ENCODE results near the gene VAT1.
"Not testable (repeated sequence)": the region's sequence is repeated elsewhere in the genome, so short reads cannot be mapped to it uniquely, and the experiment has no call there.

The VAT1 gene

DNA sequence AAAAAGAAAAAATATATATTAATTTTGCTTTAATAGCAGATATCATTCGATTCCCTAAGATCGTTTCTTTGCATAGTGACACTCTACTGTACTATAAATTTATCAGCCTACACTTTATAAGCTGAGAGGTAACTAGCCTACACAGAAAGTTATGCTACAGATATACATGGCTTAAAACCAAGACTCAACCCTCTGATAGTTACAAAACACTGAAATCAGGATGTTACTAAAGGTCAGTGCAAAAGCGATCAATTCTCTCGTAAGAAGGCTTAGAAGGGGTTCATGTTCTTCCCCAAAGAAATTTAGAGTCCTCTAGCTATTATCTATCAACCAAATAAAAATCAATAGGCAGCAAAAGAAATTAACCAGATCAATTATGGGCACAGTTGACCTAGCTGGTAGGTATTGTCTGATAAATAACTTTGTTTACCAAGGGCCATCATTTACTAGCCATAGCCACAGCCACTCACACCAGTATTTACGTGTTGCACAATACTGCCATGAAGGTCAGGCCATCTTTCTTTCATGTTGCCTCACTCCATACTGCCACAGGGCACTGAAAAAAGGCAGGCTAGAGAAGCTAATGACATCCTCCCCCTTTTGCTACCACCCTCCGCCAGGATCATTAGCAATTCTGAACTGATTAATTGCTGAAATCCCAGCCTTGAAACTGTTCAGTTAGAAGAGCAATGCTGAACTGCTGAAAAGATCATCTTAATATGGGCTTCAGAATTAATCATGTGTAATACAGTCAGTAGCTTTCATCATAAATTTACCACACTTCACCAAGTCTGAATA, 46.6 kb upstream of the VAT1 start:
- no peaks in the 10 kb centered on the region for H3K79me1 ChIP-seq (replicated peaks; ENCODE audit: low read length, poor library complexity, severe bottlenecking)
- no peaks in the 10 kb centered on the region for H3K4me1 ChIP-seq (ENCODE audit: control insufficient read depth, insufficient read depth, low read depth, low read length)
- H2AFZ ChIP-seq (ENCODE audit: low read depth, low read length) = no peak overlapping the region
- WGBS = 98% methylated on average over 6 of the region's 6 CpGs
- no peak overlapping the region for H3K23ac ChIP-seq (ENCODE audit: low read length in 2 of 2)
- no peak overlapping the region for H2BK5ac ChIP-seq (ENCODE audit: low read depth, low read length, poor library complexity, severe bottlenecking)
- H3K9me3 ChIP-seq (ENCODE audit: control insufficient read depth, low read length) = no peaks in the 10 kb centered on the region
- H2BK120ac ChIP-seq (ENCODE audit: low read depth, low read length) = no peak overlapping the region
- no peak overlapping the region for H3K9ac ChIP-seq (ENCODE audit: low read length)
- no peak overlapping the region for H3K18ac ChIP-seq (ENCODE audit: low read depth in 1 of 2, low read length in 2 of 2)
- no peak overlapping the region for H4K91ac ChIP-seq (ENCODE audit: low read length)
- no peaks in the 10 kb centered on the region for H3K27me3 ChIP-seq (ENCODE audit: control insufficient read depth in 1 of 2, insufficient read depth in 1 of 2, low read length in 2 of 2)
- peak; percentile 59 for DNase-seq
- H3K4ac ChIP-seq (ENCODE audit: low read depth in 1 of 2, low read length in 2 of 2) = no peak overlapping the region
- no peak overlapping the region for H3K14ac ChIP-seq (ENCODE audit: low read length in 2 of 2)
- H2BK12ac ChIP-seq (ENCODE audit: low read length in 2 of 2) = no peak overlapping the region
- H2AK5ac ChIP-seq (ENCODE audit: low read length, severe bottlenecking) = no peak overlapping the region
- no peaks in the 10 kb centered on the region for H3K36me3 ChIP-seq (ENCODE audit: control insufficient read depth in 1 of 2, insufficient read depth in 2 of 2, low read depth in 1 of 2, low read length in 2 of 2)
- no peak overlapping the region for H2BK15ac ChIP-seq (ENCODE audit: low read depth, poor library complexity, severe bottlenecking)
- H3K4me3 ChIP-seq (ENCODE audit: insufficient read depth in 1 of 2, low read depth in 1 of 2, low read length in 2 of 2) = no peak overlapping the region
- H3K4me2 ChIP-seq (ENCODE audit: low read length, poor library complexity, severe bottlenecking) = no peak overlapping the region
- H4K8ac ChIP-seq (ENCODE audit: low read length) = no peak overlapping the region
- H3K27ac ChIP-seq (ENCODE audit: low read length, poor library complexity, severe bottlenecking) = no peak overlapping the region

DNA sequence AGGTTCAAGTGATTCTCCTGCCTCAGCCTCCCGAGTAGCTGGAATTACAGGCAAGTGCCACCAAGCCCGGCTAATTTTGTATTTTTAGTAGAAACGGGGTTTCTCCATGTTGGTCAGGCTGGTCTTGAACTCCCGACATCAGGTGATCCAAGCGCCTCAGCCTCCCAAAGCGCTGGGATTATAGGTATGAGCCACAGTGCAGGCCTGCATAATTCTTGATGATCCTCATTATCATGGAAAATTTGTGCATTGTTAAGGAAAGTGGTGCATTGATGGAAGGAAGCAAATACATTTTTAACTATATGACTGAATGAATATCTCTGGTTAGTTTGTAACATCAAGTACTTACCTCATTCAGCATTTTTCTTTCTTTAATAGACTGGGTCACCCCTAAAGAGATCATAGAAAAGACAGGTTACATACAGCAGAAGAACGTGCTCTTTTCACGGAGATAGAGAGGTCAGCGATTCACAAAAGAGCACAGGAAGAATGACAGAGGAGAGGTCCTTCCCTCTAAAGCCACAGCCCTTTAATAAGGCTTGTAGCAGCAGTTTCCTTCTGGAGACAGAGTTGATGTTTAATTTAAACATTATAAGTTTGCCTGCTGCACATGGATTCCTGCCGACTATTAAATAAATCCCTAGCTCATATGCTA, 40.9 kb upstream of the VAT1 start:
- H2BK120ac ChIP-seq (ENCODE audit: low read depth, low read length) = no peak overlapping the region
- DNase-seq = no peak

DNA sequence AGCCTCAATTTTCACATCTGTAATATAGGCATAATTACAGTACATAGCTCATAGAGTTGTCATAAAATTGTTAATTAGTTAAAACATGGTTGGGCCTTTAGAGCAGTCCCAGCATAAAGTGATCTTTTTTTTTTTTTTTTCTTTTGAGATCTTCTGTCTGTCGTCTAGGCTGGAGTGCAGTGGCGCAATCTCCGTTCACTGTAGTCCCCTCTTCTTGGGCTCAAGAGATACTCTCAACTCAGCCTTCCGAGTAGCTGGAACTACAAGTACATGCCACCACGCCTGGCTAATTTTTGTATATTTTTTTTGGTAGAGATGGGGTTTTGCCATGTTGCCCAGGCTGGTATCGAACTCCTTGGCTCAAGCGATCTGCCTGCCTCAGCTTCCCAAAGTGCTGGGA, 33.9 kb upstream of the VAT1 start:
- 95% methylated on average over 7 of the region's 7 CpGs for WGBS
- Histone ChIP-seq H2BK5ac (ENCODE audit: low read depth, low read length, poor library complexity, severe bottlenecking) (no peak overlapping the region), H2AK5ac (ENCODE audit: low read length, severe bottlenecking) (no peak overlapping the region), H2BK120ac (ENCODE audit: low read depth, low read length) (no peak overlapping the region), H3K9me3 (ENCODE audit: control insufficient read depth, low read length) (no peaks in the 10 kb centered on the region), H4K91ac (ENCODE audit: low read length) (no peak overlapping the region), H3K4me3 (ENCODE audit: insufficient read depth in 1 of 2, low read depth in 1 of 2, low read length in 2 of 2) (no peak overlapping the region), H2BK12ac (ENCODE audit: low read length in 2 of 2) (no peak overlapping the region), H3K14ac (ENCODE audit: low read length in 2 of 2) (no peak overlapping the region), H3K9ac (ENCODE audit: low read length) (no peak overlapping the region), H3K23ac (ENCODE audit: low read length in 2 of 2) (no peak overlapping the region), H3K36me3 (ENCODE audit: control insufficient read depth in 1 of 2, insufficient read depth in 2 of 2, low read depth in 1 of 2, low read length in 2 of 2) (peaks cover 0 to 6% of the 10 kb centered on the region in 2 experiments), H3K27ac (ENCODE audit: low read length, poor library complexity, severe bottlenecking) (no peak overlapping the region), H3K4me2 (ENCODE audit: low read length, poor library complexity, severe bottlenecking) (no peak overlapping the region), H3K27me3 (ENCODE audit: control insufficient read depth in 1 of 2, insufficient read depth in 1 of 2, low read length in 2 of 2) (no peaks in the 10 kb centered on the region), H3K4me1 (ENCODE audit: control insufficient read depth, insufficient read depth, low read depth, low read length) (no peaks in the 10 kb centered on the region), H2BK15ac (ENCODE audit: low read depth, poor library complexity, severe bottlenecking) (no peak overlapping the region), H3K18ac (ENCODE audit: low read depth in 1 of 2, low read length in 2 of 2) (no peak overlapping the region), H3K4ac (ENCODE audit: low read depth in 1 of 2, low read length in 2 of 2) (no peak overlapping the region), H4K8ac (ENCODE audit: low read length) (no peak overlapping the region), H3K79me1 (replicated peaks; ENCODE audit: low read length, poor library complexity, severe bottlenecking) (no peaks in the 10 kb centered on the region), H2AFZ (ENCODE audit: low read depth, low read length) (no peak overlapping the region)
- DNase-seq = no peak

More for the DNA sequence above, 40.9 kb upstream of the VAT1 start:
- no peaks in the 10 kb centered on the region for H3K36me3 ChIP-seq (ENCODE audit: control insufficient read depth in 1 of 2, insufficient read depth in 2 of 2, low read depth in 1 of 2, low read length in 2 of 2)
- no peak overlapping the region for H4K8ac ChIP-seq (ENCODE audit: low read length)
- no peaks in the 10 kb centered on the region for H3K9me3 ChIP-seq (ENCODE audit: control insufficient read depth, low read length)
- H3K4ac ChIP-seq (ENCODE audit: low read depth in 1 of 2, low read length in 2 of 2) = no peak overlapping the region
- H3K79me1 ChIP-seq (replicated peaks; ENCODE audit: low read length, poor library complexity, severe bottlenecking) = no peaks in the 10 kb centered on the region
- no peak overlapping the region for H3K18ac ChIP-seq (ENCODE audit: low read depth in 1 of 2, low read length in 2 of 2)
- H2AFZ ChIP-seq (ENCODE audit: low read depth, low read length) = no peak overlapping the region
- H2BK5ac ChIP-seq (ENCODE audit: low read depth, low read length, poor library complexity, severe bottlenecking) = no peak overlapping the region
- no peak overlapping the region for H3K14ac ChIP-seq (ENCODE audit: low read length in 2 of 2)
- H3K4me2 ChIP-seq (ENCODE audit: low read length, poor library complexity, severe bottlenecking) = no peak overlapping the region
- H2BK15ac ChIP-seq (ENCODE audit: low read depth, poor library complexity, severe bottlenecking) = no peak overlapping the region
- no peaks in the 10 kb centered on the region for H3K4me1 ChIP-seq (ENCODE audit: control insufficient read depth, insufficient read depth, low read depth, low read length)
- H3K9ac ChIP-seq (ENCODE audit: low read length) = no peak overlapping the region
- WGBS = 97% methylated on average over 9 of the region's 10 CpGs
- H3K4me3 ChIP-seq (ENCODE audit: insufficient read depth in 1 of 2, low read depth in 1 of 2, low read length in 2 of 2) = no peak overlapping the region
- no peak overlapping the region for H3K23ac ChIP-seq (ENCODE audit: low read length in 2 of 2)
- no peak overlapping the region for H2AK5ac ChIP-seq (ENCODE audit: low read length, severe bottlenecking)
- no peak overlapping the region for H3K27ac ChIP-seq (ENCODE audit: low read length, poor library complexity, severe bottlenecking)
- H4K91ac ChIP-seq (ENCODE audit: low read length) = no peak overlapping the region
- H3K27me3 ChIP-seq (ENCODE audit: control insufficient read depth in 1 of 2, insufficient read depth in 1 of 2, low read length in 2 of 2) = no peaks in the 10 kb centered on the region
- no peak overlapping the region for H2BK12ac ChIP-seq (ENCODE audit: low read length in 2 of 2)

- H3K23ac ChIP-seq (ENCODE audit: low read length in 2 of 2); H4K91ac ChIP-seq (ENCODE audit: low read length); H3K4me2 ChIP-seq (ENCODE audit: low read length, poor library complexity, severe bottlenecking); H3K14ac ChIP-seq (ENCODE audit: low read length in 2 of 2); H3K4ac ChIP-seq (ENCODE audit: low read depth in 1 of 2, low read length in 2 of 2); H3K4me3 ChIP-seq (ENCODE audit: insufficient read depth in 1 of 2, low read depth in 1 of 2, low read length in 2 of 2); H2AFZ ChIP-seq (ENCODE audit: low read depth, low read length); H3K4me1 ChIP-seq (ENCODE audit: control insufficient read depth, insufficient read depth, low read depth, low read length); H3K36me3 ChIP-seq (ENCODE audit: control insufficient read depth in 1 of 2, insufficient read depth in 2 of 2, low read depth in 1 of 2, low read length in 2 of 2); H3K18ac ChIP-seq (ENCODE audit: low read depth in 1 of 2, low read length in 2 of 2); H3K9ac ChIP-seq (ENCODE audit: low read length); H3K79me1 ChIP-seq (replicated peaks; ENCODE audit: low read length, poor library complexity, severe bottlenecking); H4K8ac ChIP-seq (ENCODE audit: low read length); H2AK5ac ChIP-seq (ENCODE audit: low read length, severe bottlenecking); H2BK12ac ChIP-seq (ENCODE audit: low read length in 2 of 2); H2BK5ac ChIP-seq (ENCODE audit: low read depth, low read length, poor library complexity, severe bottlenecking); H2BK120ac ChIP-seq (ENCODE audit: low read depth, low read length); H3K27me3 ChIP-seq (ENCODE audit: control insufficient read depth in 1 of 2, insufficient read depth in 1 of 2, low read length in 2 of 2); H2BK15ac ChIP-seq (ENCODE audit: low read depth, poor library complexity, severe bottlenecking); DNase-seq; H3K9me3 ChIP-seq (ENCODE audit: control insufficient read depth, low read length); H3K27ac ChIP-seq (ENCODE audit: low read length, poor library complexity, severe bottlenecking): not testable (repeated sequence)
- 94% methylated on average over 7 of the region's 7 CpGs for WGBS
Measured at GRCh38 chr17:43053008-43053407, 30.8 kb upstream of the VAT1 start.
